ENCODE results near the gene TSPAN32.
A peak's percentile ranks its signal among the peaks of the same experiment; 100 is the strongest.

TSPAN32 gene

GRCh38 chr11:2301631-2302305 is at the start of gene TSPAN32, which contains the start of gene C11orf21:
Gene TSPAN32, plus strand, starts transcription at chr11:2302013. Its CDS starts 137 bp downstream, at chr11:2302150.
Gene C11orf21, minus strand, starts transcription at chr11:2301918. Its CDS starts 110 bp downstream, at chr11:2301808.
- Histone ChIP-seq H3K27ac (ENCODE audit: extremely low read depth, low read depth, low read length) (no peak within 1 kb of the TSS), H3K9me3 (ENCODE audit: control insufficient read depth, insufficient read depth, low read depth, low read length) (no peaks in the 10 kb centered on the region), H3K36me3 (ENCODE audit: control insufficient read depth in 2 of 2, insufficient read depth in 1 of 2, low read length in 2 of 2) (no peaks in the 10 kb centered on the region), H3K4me1 (ENCODE audit: control insufficient read depth, insufficient read depth, low read length) (no peaks in the 10 kb centered on the region), H3K4me3 (ENCODE audit: low read depth, low read length) (no peak within 1 kb of the TSS)
- ChIA-PET POLR2A (no interaction called here), CTCF (interaction anchor here (0.6 to 9.4 kb wide), 3 partner anchors 104 to 586 kb away, joined by 3 to 297 read pairs (median 5); no protein-coding TSS in a partner anchor)
- TF ChIP-seq ZIC2 (tag by site-specific recombination; IDR thresholded peaks at IDR 0.05) (peak; percentile 64), ZNF555 (tag by site-specific recombination; conservative IDR thresholded peaks at IDR 0.05) (no peak), KLF1 (tag by site-specific recombination; IDR thresholded peaks at IDR 0.05) (0 out of 2 replicates have a peak, but pooled peaks have one; percentile 7)

GRCh38 chr11:2252018-2252417 is 49.8 kb upstream of the TSPAN32 start:
- Histone ChIP-seq H3K4me3 (ENCODE audit: low read depth, low read length) (no peak overlapping the region), H3K27ac (ENCODE audit: extremely low read depth, low read depth, low read length) (no peak overlapping the region), H3K36me3 (ENCODE audit: control insufficient read depth in 2 of 2, insufficient read depth in 1 of 2, low read length in 2 of 2) (no peaks in the 10 kb centered on the region), H3K9me3 (ENCODE audit: control insufficient read depth, insufficient read depth, low read depth, low read length) (no peaks in the 10 kb centered on the region), H3K4me1 (ENCODE audit: control insufficient read depth, insufficient read depth, low read length) (no peaks in the 10 kb centered on the region)
- POLR2A ChIA-PET = no interaction called here
- TF ChIP-seq ZNF791 (tag by site-specific recombination; IDR thresholded peaks at IDR 0.05) (no peak), REPIN1 (tag by site-specific recombination; IDR thresholded peaks at IDR 0.05; ENCODE audit: low read depth) (no peak), ZNF785 (tag by site-specific recombination; IDR thresholded peaks at IDR 0.05) (no peak), ZNF654 (tag by site-specific recombination; IDR thresholded peaks at IDR 0.05; ENCODE audit: low read depth) (no peak), ZNF366 (tag by site-specific recombination; conservative IDR thresholded peaks at IDR 0.05) (no peak), ZNF488 (tag by site-specific recombination; IDR thresholded peaks at IDR 0.05) (no peak), ZNF645 (tag by site-specific recombination; IDR thresholded peaks at IDR 0.05) (no peak), ZNF704 (tag by site-specific recombination; IDR thresholded peaks at IDR 0.05) (no peak), ZNF223 (tag by site-specific recombination; IDR thresholded peaks at IDR 0.05) (no peak), MEIS1 (CRISPR knock-in tag; IDR thresholded peaks at IDR 0.05; ENCODE audit: borderline replicate concordance) (no peak), ZNF18 (tag by site-specific recombination; IDR thresholded peaks at IDR 0.05) (no peak)
- CTCF ChIA-PET = no interaction called here

- H3K4me3 ChIP-seq (ENCODE audit: low read depth, low read length) = no peak overlapping the region
- no peaks in the 10 kb centered on the region for H3K4me1 ChIP-seq (ENCODE audit: control insufficient read depth, insufficient read depth, low read length)
- no peak overlapping the region for H3K27ac ChIP-seq (ENCODE audit: extremely low read depth, low read depth, low read length)
- ChIA-PET CTCF (no interaction called here), POLR2A (no interaction called here)
- TF ChIP-seq ZNF510 (tag by site-specific recombination; IDR thresholded peaks at IDR 0.05; ENCODE audit: insufficient replicate concordance) (no peak), ZNF362 (tag by site-specific recombination; IDR thresholded peaks at IDR 0.05) (no peak), ZNF555 (tag by site-specific recombination; conservative IDR thresholded peaks at IDR 0.05) (no peak), KLF1 (tag by site-specific recombination; IDR thresholded peaks at IDR 0.05) (no peak)
- H3K36me3 ChIP-seq (ENCODE audit: control insufficient read depth in 2 of 2, insufficient read depth in 1 of 2, low read length in 2 of 2) = no peaks in the 10 kb centered on the region
- H3K9me3 ChIP-seq (ENCODE audit: control insufficient read depth, insufficient read depth, low read depth, low read length) = no peaks in the 10 kb centered on the region
These were observed 45.4 kb upstream of the TSPAN32 start for GRCh38 chr11:2256293-2256913.
